DND-41 (cell line): ENCODE data around the gene CNN3.
A peak's percentile ranks its signal among the peaks of the same experiment; 100 is the strongest.

ENCODE experiments used
- ATAC-seq: fragments of 200-7000 bp; cut with Tn5 transposase; 3 replicates; pipeline ENCODE4 v1.9.1; 2021; ENCODE audit warnings: low read depth; ENCODE audit not compliant: insufficient read depth
- DNase-seq: peaks from one replicate; pipeline ENCODE4 v3.0.0-alpha.2; 2020
- H2AFZ ChIP-seq: 2 replicates; pipeline ENCODE4 v1.6.0; 2012; ENCODE audit warnings: low read depth, low read length
- H3K27ac ChIP-seq: 2 replicates; pipeline ENCODE4 v1.5.1; 2012; ENCODE audit warnings: low read length, inconsistent platforms
- H3K27me3 ChIP-seq: fragments of 200-600 bp; sonication (generic); 2 replicates; pipeline ENCODE4 v1.6.0; 2012; ENCODE audit warnings: low read length, mild to moderate bottlenecking, inconsistent platforms; ENCODE audit not compliant: insufficient read depth, poor library complexity
- H3K36me3 ChIP-seq: 2 replicates; pipeline ENCODE4 v1.5.1; 2012; ENCODE audit warnings: low read length, inconsistent platforms; ENCODE audit not compliant: insufficient read depth
- H3K4me1 ChIP-seq: 2 replicates; pipeline ENCODE4 v1.5.1; 2012; ENCODE audit warnings: mild to moderate bottlenecking, low read length; ENCODE audit not compliant: insufficient read depth
- H3K4me2 ChIP-seq: 2 replicates; pipeline ENCODE4 v1.6.0; 2012; ENCODE audit warnings: mild to moderate bottlenecking, moderate library complexity, low read length, inconsistent platforms; ENCODE audit not compliant: insufficient read depth
- H3K4me3 ChIP-seq, 2 experiments: fragments of 200-600 bp in 1 of 2; shearing (Covaris generic) in 1 of 2; 2 replicates each; pipeline ENCODE4 v1.5.1; 2012 to 2016; ENCODE audit warnings: inconsistent platforms in 2 of 2, low read length in 2 of 2, mild to moderate bottlenecking in 2 of 2, low read depth in 1 of 2, moderate library complexity in 1 of 2
- H3K79me2 ChIP-seq: 2 replicates; pipeline ENCODE4 v1.6.0; 2012; ENCODE audit warnings: low read length, inconsistent platforms; ENCODE audit not compliant: insufficient read depth
- H3K9ac ChIP-seq: 2 replicates; pipeline ENCODE4 v1.6.0; 2012; ENCODE audit warnings: low read depth, mild to moderate bottlenecking, inconsistent platforms, low read length, moderate library complexity
- H3K9me3 ChIP-seq: 2 replicates; pipeline ENCODE4 v1.5.1; 2012; ENCODE audit warnings: low read length, moderate library complexity, mild to moderate bottlenecking, inconsistent platforms; ENCODE audit not compliant: insufficient read depth, severe bottlenecking
- H4K20me1 ChIP-seq: 2 replicates; pipeline ENCODE4 v1.6.0; 2012; ENCODE audit warnings: low read length; ENCODE audit not compliant: insufficient read depth
- CTCF ChIP-seq: IDR thresholded peaks from 2 replicates; pipeline ENCODE4 v1.5.1; 2012; ENCODE audit warnings: borderline replicate concordance, low read length, moderate library complexity, mild to moderate bottlenecking; ENCODE audit not compliant: poor library complexity, severe bottlenecking; ENCODE audit errors: extremely low read depth
- EZH2 ChIP-seq: IDR thresholded peaks from 3 replicates; pipeline ENCODE4 v1.6.1; 2012; ENCODE audit warnings: borderline replicate concordance, low read depth, mild to moderate bottlenecking, moderate library complexity, low read length, inconsistent platforms; ENCODE audit not compliant: severe bottlenecking

CNN3 gene

GRCh38 chr1:94901841-94902240, 25.1 kb downstream of the CNN3 start:
- no peaks in the 10 kb centered on the region for H3K9me3 ChIP-seq
- peaks cover 15% of the 10 kb centered on the region; the same call in 1 of the 2 replicates for H3K4me1 ChIP-seq
- no peaks in the 10 kb centered on the region for H3K36me3 ChIP-seq
- H3K9ac ChIP-seq, result no peak overlapping the region
- no peak for TF ChIP-seq CTCF
- TF ChIP-seq EZH2, result no peak
- no peaks in the 10 kb centered on the region for H4K20me1 ChIP-seq
- no peak overlapping the region for H2AFZ ChIP-seq
- DNase-seq, result no peak
- H3K79me2 ChIP-seq, result no peaks in the 10 kb centered on the region
- no peak overlapping the region for H3K4me3 ChIP-seq
- ATAC-seq, result no peak
- no peak overlapping the region for H3K4me2 ChIP-seq
- no peak overlapping the region for H3K27ac ChIP-seq
- no peaks in the 10 kb centered on the region for H3K27me3 ChIP-seq

- no peaks in the 10 kb centered on the region for H3K27me3 ChIP-seq
- H3K4me1 ChIP-seq, result peaks cover 15% of the 10 kb centered on the region; the same call in 1 of the 2 replicates
- no peak for ATAC-seq
- no peak overlapping the region for H3K9ac ChIP-seq
- DNase-seq, result no peak
- no peak overlapping the region for H2AFZ ChIP-seq
- no peaks in the 10 kb centered on the region for H3K79me2 ChIP-seq
- H3K4me2 ChIP-seq, result no peak overlapping the region
- H3K27ac ChIP-seq, result no peak overlapping the region
- no peak overlapping the region for H3K4me3 ChIP-seq
- no peaks in the 10 kb centered on the region for H3K9me3 ChIP-seq
- no peaks in the 10 kb centered on the region for H3K36me3 ChIP-seq
- no peak for TF ChIP-seq CTCF
- TF ChIP-seq EZH2, result no peak
- H4K20me1 ChIP-seq, result no peaks in the 10 kb centered on the region
Observed at GRCh38 chr1:94899756-94900155, 27.2 kb downstream of the CNN3 start.

GRCh38 chr1:94898491-94899385, 28.2 kb downstream of the CNN3 start:
- no peak for DNase-seq
- Histone ChIP-seq H4K20me1 (no peaks in the 10 kb centered on the region), H3K27ac (0 out of 2 replicates have a peak overlapping the region, but pooled peaks have one; percentile 8), H3K4me1 (peaks cover 15% of the 10 kb centered on the region; the same call in 1 of the 2 replicates), H3K4me3 (no peak overlapping the region), H3K9ac (no peak overlapping the region), H3K9me3 (no peaks in the 10 kb centered on the region), H3K36me3 (no peaks in the 10 kb centered on the region), H3K4me2 (no peak overlapping the region), H3K27me3 (no peaks in the 10 kb centered on the region), H2AFZ (no peak overlapping the region), H3K79me2 (no peaks in the 10 kb centered on the region)
- no peak for TF ChIP-seq EZH2
- TF ChIP-seq CTCF, result no peak
- no peak for ATAC-seq
